GM18511 (cell line): ENCODE results near the gene PHKB.

Experiments
- ATAC-seq: cut with Tn5 transposase; IDR thresholded peaks from one replicate; pipeline ENCODE4 v1.9.1; 2021; ENCODE audit warnings: mild to moderate bottlenecking, moderate library complexity; ENCODE audit not compliant: unreplicated experiment

The PHKB gene

GRCh38 chr16:47724115-47724785, 263.1 kb downstream of the PHKB start:
- no peak for ATAC-seq

- ATAC-seq = no peak
Measured at GRCh38 chr16:47725188-47725695, 264.1 kb downstream of the PHKB start.

- ATAC-seq = no peak
Measured at GRCh38 chr16:47726031-47726675, 265.0 kb downstream of the PHKB start.

GRCh38 chr16:47727131-47727530, 266.0 kb downstream of the PHKB start:
- no peak for ATAC-seq

GRCh38 chr16:47728205-47728604, 267.1 kb downstream of the PHKB start:
- ATAC-seq = no peak

GRCh38 chr16:47729701-47730100, 268.6 kb downstream of the PHKB start:
- no peak for ATAC-seq

GRCh38 chr16:47731252-47731651, 270.1 kb downstream of the PHKB start:
- ATAC-seq = no peak

- no peak for ATAC-seq
Measured at GRCh38 chr16:47732122-47732521, 271.0 kb downstream of the PHKB start.

- ATAC-seq = no peak
Measured at GRCh38 chr16:47732523-47733111, 271.5 kb downstream of the PHKB start.

- no peak for ATAC-seq
Measured at GRCh38 chr16:47734081-47734857, 273.1 kb downstream of the PHKB start.

GRCh38 chr16:47734987-47735594, 274.0 kb downstream of the PHKB start:
- ATAC-seq = no peak

GRCh38 chr16:47750371-47750770, 289.2 kb downstream of the PHKB start:
- no peak for ATAC-seq
